Kidney (tissue), 14 donors: ENCODE results near the gene RNF169. TPM values are rescaled to one million over a fixed set of nuclear protein-coding genes. Genes with fewer than 3 reads are reported as not detected.
A peak's percentile ranks its signal among the peaks of the same experiment; 100 is the strongest.

Source experiments
- DNase-seq, 5 donors: peaks; one replicate each; pipeline ENCODE4 v3.0.0-alpha.2; 2013 to 2020
- FAIRE-seq: peaks from 2 replicates; lab custom pipeline; 2012; peaks lifted over from hg19 to GRCh38; lab: Jason Lieb, UNC
- H3K27ac ChIP-seq, 2 donors: one replicate each; pipeline ENCODE4 v1.7.0; 2013; ENCODE audit warnings: low read depth in 2 of 2, low read length in 2 of 2, inconsistent platforms in 1 of 2
- H3K27me3 ChIP-seq: one replicate; pipeline ENCODE4 v1.7.1; 2013; ENCODE audit warnings: low read length, inconsistent platforms; ENCODE audit not compliant: control insufficient read depth, insufficient read depth
- H3K36me3 ChIP-seq, 3 donors: one replicate each; pipeline versions ENCODE4 v1.7.0 to v1.7.1; 2013; ENCODE audit warnings: low read length in 3 of 3, control low read depth in 1 of 3, inconsistent platforms in 1 of 3; ENCODE audit not compliant: insufficient read depth in 3 of 3, control insufficient read depth in 2 of 3
- H3K4me1 ChIP-seq, 3 donors: one replicate each; pipeline versions ENCODE4 v1.7.0 to v1.7.1; 2013; ENCODE audit warnings: low read length in 3 of 3, inconsistent platforms in 1 of 3, low read depth in 1 of 3; ENCODE audit not compliant: control insufficient read depth in 2 of 3, insufficient read depth in 2 of 3
- H3K4me3 ChIP-seq, 3 donors: one replicate each; pipeline versions ENCODE4 v1.7.0 to v1.8.1; 2013; ENCODE audit warnings: low read length in 3 of 3, control low read depth in 1 of 3, inconsistent platforms in 1 of 3
- H3K9ac ChIP-seq, 3 donors: one replicate each; pipeline versions ENCODE4 v1.7.0 to v1.7.1; 2013; ENCODE audit warnings: low read length in 3 of 3, control low read depth in 1 of 3, inconsistent platforms in 1 of 3
- H3K9me3 ChIP-seq, 3 donors: one replicate each; pipeline versions ENCODE4 v1.7.0 to v1.7.1; 2013; ENCODE audit warnings: low read length in 3 of 3, control low read depth in 1 of 3, inconsistent platforms in 1 of 3; ENCODE audit not compliant: control insufficient read depth in 2 of 3, insufficient read depth in 1 of 3
- intact Hi-C: fragments of 100-400 bp; cut with DNase I; formaldehyde crosslinking; loops from one replicate; pipeline ENCODE4 v1.11.1; 2022
- polyA plus RNA-seq: library from polyadenylated mRNA; stranded (reverse); fragments of 350-450 nt; fragmentation: Illumina TruSeq; extraction: RNeasy Lipid Tissue Mini Kit (QIAGEN cat#74804); gene quantifications from one replicate; pipeline ENCODE4 v1.2.3, GENCODE V29; 2014; ENCODE audit warnings: low read depth, low replicate concordance; ENCODE audit not compliant: insufficient read depth
- total RNA-seq: library from RNA; stranded (reverse); fragmentation: NEBNext Ultra II Directional; extraction: Animal tissue kit (Norgen Biotek cat#: 25700); gene quantifications from one replicate; pipeline ENCODE4 v1.2.1, GENCODE V29; 2021
- TF ChIP-seq, protein P1 (sequence below): IDR thresholded peaks from 3 replicates; pipeline ENCODE4 v1.5.1; 2012; ENCODE audit warnings: mild to moderate bottlenecking, moderate library complexity, borderline replicate concordance; ENCODE audit not compliant: insufficient read depth; ENCODE audit errors: extremely low read depth
- donor health status: control.
- donor health status: control.
- donor health status: control.
- donor health status: control.
- donor health status: control.
- donor health status: DM: yes; HTN: yes; CAD: no.
- donor health status: Normal renal cell carcinoma (clear cell type).

Gene RNF169
- total and polyA plus RNA-seq, 2 donors from 2014 or later: 3.1 to 19.6 TPM

DNA sequence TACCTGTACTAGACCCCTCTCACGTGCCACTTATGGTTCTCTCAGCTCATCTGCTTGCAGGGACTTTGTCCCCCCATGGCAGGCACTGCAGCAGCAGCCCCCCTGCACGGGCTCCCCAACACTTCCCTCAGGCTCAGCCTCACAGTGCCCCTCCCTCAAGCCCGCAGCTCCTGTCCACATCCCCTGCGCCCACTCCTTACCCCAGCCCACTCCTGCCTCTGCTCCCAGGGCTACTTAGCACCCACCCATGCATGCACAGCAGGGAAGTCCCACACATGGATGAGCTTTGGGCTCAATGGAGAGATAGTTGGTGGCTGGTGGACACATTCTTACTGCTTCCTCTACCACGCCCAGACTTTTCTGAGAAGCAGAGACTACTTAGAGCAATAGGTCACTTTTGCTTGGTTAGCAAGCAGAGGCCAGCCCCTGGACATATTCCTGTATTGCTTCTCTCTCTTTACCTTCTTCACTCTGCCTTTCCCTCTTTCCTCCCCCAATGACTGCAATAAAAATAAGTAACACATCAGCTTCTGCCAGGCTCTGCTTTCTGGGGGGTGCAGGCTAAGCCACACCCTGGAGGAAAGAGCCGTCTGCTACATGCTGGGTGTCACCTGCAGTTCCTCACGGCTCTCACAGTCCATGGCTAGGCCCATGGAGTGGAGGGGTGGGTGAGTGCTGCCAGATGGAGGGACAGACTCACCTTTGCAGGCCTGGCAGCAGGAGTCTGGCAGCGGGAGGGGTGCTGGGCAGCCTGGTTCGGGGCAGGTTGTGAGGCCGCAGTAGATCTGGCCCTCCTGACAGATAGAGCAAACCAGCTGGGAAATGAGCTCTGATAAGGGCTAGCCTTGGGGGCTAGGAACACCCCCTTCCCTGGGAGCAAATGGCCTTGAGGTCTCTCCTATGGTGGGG lies 40.8 kb upstream of the RNF169 start:
- H3K4me1 ChIP-seq: no peaks in the 10 kb centered on the region
- no peaks in the 10 kb centered on the region for H3K27me3 ChIP-seq
- no peaks in the 10 kb centered on the region for H3K9me3 ChIP-seq
- DNase-seq: peak in 1 of 5 donors; percentile 28
- TF ChIP-seq, protein P1, sequence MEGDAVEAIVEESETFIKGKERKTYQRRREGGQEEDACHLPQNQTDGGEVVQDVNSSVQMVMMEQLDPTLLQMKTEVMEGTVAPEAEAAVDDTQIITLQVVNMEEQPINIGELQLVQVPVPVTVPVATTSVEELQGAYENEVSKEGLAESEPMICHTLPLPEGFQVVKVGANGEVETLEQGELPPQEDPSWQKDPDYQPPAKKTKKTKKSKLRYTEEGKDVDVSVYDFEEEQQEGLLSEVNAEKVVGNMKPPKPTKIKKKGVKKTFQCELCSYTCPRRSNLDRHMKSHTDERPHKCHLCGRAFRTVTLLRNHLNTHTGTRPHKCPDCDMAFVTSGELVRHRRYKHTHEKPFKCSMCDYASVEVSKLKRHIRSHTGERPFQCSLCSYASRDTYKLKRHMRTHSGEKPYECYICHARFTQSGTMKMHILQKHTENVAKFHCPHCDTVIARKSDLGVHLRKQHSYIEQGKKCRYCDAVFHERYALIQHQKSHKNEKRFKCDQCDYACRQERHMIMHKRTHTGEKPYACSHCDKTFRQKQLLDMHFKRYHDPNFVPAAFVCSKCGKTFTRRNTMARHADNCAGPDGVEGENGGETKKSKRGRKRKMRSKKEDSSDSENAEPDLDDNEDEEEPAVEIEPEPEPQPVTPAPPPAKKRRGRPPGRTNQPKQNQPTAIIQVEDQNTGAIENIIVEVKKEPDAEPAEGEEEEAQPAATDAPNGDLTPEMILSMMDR: no peak
- intact Hi-C loops: no loop called here
- H3K4me3 ChIP-seq: no peak overlapping the region
- H3K9ac ChIP-seq: no peak overlapping the region
- H3K36me3 ChIP-seq: no peaks in the 10 kb centered on the region
- FAIRE-seq: no peak
- no peak overlapping the region for H3K27ac ChIP-seq

DNA sequence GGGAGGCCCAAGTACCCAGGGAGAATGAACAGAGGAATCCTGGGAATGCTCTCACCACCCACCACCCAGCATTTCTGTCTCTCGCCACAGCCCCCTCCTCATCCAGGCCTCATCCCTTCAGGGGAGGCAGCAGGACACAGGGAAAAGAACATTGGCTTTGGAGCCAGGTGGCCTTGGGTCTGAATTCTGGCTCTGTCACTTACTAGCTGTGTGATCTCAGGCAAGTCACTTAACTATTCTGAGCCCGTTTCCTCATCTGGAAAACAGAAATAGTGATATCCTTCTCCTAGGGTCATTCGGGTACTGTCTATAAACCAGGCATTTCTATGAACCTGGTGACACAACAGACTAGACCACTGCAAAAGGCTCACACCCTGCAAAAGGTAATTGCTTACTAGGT lies 39.5 kb upstream of the RNF169 start:
- no peak overlapping the region for H3K9ac ChIP-seq
- no peaks in the 10 kb centered on the region for H3K4me1 ChIP-seq
- intact Hi-C loops: no loop called here
- no peaks in the 10 kb centered on the region for H3K9me3 ChIP-seq
- H3K27me3 ChIP-seq: no peaks in the 10 kb centered on the region
- no peak for DNase-seq
- FAIRE-seq: no peak
- no peak overlapping the region for H3K27ac ChIP-seq
- H3K36me3 ChIP-seq: no peaks in the 10 kb centered on the region
- TF ChIP-seq, protein P1: no peak
- no peak overlapping the region for H3K4me3 ChIP-seq

DNA sequence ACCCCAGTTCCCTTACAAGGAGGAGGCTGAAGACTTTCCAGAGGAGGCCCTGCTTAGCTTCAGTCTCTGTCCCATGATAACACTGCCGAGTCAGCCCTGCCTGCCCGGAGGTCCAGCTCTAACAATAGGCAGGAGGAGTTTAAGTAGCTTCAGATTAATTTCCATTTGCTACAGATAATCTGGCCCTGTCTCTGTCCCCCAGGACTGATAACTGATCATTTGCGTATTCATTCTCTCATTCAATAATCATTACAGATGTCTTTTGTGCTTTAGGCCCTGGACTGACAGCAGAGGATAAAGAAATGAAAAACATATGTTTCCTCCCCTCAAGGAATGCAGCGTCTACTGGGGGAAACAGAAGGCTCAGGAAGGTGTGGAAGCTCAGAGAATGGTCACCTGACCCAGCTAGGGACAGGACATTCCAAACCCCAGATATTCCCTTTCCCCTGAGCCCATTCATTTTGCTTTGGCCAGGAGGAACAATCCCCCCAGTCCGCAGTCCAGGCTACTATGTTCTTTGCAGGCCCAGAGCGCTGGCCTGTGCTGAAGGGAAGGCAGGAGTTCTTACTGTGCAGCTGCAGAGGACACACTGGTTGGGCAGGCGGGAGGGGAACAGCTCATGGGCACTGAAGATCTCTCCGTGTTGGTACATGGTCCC lies 38.2 kb upstream of the RNF169 start:
- Histone ChIP-seq H3K9me3 (no peaks in the 10 kb centered on the region), H3K36me3 (no peaks in the 10 kb centered on the region), H3K4me3 (no peak overlapping the region), H3K27ac (no peak overlapping the region), H3K9ac (no peak overlapping the region), H3K27me3 (no peaks in the 10 kb centered on the region), H3K4me1 (no peaks in the 10 kb centered on the region)
- FAIRE-seq (no peak), DNase-seq (no peak)
- intact Hi-C loops: no loop called here
- TF ChIP-seq, protein P1: no peak
